ENCODE measurements around the gene CKS2.
"Not testable (repeated sequence)": the region's sequence is repeated elsewhere in the genome, so short reads cannot be mapped to it uniquely, and the experiment has no call there.

The CKS2 gene

DNA sequence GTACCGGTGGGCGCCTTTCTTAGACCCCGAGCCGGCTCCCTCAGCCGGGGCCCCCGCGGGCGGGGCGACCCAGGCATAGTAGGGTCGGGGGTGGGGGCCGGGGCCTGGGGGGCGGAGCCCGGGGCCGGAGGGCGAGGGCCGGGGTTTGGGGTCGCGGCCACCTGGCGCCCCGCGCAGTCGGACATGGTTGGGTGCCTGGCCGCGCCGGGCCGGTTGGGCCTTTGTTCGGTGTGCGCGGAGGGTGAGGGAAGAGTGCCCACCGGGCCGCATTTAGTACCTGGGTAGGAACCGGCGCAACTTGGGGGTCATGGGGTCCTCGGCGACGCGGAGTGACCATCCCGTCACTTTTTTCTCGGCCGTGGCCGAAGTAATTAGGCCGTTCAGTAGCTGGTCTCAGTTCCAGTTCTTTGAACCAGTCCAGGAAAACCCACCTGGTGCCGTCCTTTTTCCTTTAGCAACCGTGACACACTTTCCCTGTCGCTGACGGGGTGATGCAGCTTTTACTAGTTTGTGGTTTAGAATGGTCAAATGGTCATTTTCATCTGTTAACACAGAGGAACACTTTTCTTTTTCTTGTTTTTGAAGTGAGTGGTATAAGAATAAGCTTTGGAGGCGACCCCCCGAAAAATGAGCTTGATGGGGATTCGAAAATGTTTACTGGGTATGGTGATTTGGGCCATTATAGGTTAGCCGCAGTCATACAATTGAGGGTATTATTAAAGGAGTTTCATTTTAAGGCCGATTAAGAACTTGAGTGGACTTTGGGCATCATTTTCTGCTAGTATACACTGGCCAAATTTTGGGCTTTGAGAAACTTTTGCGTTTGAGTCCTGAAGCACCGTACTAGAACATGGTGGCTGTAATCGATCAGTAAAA is 589 bp downstream of the CKS2 start:
- DNase-seq = peak; percentile 15

DNA sequence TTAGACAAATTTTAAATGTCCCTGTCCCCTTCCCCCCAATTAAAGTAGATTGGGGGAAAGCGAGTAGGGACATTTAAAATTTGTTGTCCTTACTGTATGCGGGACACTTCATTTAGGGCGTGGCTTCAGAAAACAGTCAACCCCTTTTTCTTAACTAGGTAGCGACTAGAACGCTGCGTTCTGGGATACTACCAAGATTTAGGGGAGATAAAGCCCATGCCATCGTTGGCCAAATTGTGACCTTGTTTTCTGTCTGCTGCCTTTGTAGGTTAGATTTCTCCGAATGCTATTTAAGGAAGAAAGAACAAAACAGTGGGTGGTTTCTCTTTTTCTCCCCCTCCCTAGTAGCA is 1.2 kb downstream of the CKS2 start:
- no peak for DNase-seq

DNA sequence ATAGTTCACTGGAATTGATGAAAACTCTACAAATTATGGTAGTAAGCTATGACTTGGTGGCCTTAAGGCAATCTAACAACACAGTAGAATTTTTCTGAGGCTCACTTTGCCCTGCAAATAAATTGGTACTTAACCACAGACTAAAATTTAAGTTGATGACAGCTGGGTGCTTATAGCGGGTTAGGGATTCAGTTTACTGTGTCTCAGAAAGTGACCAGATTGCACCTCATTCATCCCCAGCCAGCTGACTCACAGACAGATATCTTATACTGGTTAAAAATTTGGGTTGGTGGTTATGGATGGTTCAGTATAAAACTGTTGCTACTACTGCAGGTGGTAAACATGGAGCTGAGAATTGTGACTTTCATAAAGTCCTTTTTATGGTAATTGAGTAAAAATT is 2.8 kb downstream of the CKS2 start:
- DNase-seq = no peak

DNA sequence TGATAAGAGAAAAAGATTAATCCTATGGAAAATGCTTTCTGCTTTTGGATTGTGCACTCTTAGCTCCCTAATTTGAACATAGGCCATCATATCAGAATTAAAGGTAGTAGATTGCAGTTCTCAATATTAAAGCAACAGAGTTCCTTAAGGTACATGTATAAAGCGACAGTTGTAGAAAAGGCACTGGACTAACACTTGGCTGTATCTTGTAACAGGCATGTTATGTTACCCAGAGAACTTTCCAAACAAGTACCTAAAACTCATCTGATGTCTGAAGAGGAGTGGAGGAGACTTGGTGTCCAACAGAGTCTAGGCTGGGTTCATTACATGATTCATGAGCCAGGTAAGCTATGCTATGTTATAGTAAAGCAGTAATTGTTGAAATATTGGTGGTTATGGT is 4.0 kb downstream of the CKS2 start:
- no peak for DNase-seq

DNA sequence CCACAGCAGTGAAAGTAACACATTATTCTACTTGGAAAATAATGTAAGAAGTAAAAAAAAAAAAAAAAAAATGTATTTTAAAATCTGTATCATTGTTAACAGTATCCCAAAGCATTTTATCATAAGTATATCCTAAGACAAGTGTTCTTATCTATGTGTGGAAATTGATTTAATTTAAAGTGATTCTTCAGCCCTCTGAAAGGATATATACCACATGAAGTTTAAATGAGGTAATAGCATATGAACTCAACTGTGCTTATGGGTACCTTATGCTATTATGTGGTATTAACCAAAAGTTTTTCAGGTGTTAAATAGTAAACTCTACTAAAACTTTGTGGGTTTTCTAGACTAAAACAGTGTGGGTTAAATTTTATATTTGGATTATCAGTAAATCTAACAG is 4.5 kb downstream of the CKS2 start:
- no peak for DNase-seq

DNA sequence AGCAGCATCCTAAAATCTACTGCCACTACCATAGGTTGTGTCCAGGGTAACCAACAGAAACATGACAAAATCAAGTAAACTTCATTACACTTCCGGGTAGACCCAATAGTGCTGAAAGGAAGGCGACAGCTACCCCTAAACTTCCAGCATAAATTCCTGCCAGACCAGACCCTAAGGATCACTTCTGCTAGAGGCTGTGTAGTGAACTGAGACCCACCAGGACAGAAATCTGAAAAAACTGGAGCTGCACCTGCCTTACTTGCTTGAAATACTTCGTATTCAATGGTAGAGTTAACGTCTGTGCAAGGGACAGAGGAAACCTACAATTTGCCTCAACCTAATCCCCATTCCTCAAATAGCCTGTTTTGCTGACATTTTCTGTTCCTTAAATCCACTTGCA is 6.3 kb downstream of the CKS2 start:
- DNase-seq = no peak

DNA sequence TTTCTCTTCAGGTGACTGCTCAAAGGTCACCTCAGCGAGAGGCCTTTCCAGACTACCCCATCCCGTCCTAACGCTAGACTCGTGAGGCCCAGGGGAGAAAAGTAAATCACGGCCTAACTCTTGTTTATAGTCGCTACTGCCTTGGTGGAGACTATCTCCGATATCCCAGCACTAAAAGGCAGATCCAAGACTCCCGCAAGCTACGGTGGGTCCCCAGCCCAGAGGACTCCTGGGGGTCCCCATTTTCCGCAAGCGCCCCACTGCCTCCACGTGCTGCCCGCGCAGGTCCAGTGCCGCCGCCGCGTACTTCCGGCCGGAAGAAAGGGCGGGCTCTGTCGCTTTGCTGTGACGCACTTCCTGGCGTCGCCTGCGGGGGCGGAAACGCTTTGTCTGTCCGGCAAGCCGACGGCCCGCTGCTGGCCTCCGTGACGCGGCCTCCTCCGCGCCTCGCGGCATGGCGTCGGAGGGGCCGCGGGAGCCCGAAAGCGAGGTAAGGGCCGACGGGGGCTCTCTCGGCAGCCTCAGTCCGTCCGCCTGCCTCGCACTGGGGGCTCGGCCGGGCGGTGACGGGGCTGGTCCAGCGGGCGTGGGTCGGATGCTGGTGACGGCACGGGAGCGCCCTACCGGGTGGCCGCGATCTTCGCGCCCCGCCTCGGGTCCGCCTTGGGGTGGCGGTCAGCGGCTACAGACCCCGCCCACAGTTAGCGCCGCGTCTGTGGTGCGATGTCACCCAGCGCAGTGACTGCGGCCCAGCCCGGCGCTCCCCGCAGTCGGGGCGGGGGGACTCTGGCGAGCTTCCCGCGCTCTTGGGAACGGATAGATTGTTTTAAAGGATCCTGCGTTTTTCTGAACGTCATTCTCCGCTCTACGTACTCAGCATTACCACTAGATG is 7.4 kb downstream of the CKS2 start, which contains the start of gene SECISBP2:
Gene SECISBP2, plus strand, starts transcription at position 378 of the 892 bp plus-strand sequence. Its CDS starts 77 bp downstream, at position 455.
- peak; percentile 94 for DNase-seq

DNA sequence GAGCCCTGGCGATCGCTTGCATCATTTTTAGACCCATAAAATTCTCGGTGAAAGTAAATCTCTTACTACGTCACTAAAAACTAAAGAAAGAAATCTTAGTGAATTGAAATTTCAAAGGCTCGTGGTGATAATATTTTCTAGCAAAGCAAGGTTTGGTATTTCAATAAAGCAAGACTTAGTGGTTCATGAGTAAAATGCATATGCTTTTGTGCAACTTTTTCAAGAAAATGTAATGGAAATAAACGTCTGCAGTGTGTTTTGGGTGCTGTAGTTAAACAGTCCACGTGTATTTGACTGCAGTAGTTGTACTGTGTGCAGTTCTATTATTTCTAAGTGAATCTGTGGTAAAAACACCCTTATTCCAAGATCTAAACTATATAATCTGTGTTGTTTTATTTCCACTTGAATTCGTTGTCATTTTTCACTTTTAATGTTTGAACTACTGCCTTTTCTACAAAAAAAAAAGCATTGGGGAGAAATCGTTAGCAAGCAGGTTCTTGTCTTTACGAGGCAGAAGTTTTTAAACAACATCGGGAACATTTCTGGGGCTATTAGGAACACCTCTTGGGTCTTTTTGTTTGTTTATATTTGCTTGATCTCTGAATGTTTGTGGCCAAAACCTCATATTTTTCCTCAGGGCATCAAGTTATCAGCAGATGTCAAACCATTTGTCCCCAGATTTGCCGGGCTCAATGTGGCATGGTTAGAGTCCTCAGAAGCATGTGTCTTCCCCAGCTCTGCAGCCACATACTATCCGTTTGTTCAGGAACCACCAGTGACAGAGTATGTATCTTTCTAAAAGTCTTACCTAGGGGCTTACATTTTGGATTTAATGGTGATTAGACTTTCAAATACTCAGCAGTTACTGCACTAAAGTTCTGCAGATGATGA is 8.3 kb downstream of the CKS2 start:
- DNase-seq = no peak

DNA sequence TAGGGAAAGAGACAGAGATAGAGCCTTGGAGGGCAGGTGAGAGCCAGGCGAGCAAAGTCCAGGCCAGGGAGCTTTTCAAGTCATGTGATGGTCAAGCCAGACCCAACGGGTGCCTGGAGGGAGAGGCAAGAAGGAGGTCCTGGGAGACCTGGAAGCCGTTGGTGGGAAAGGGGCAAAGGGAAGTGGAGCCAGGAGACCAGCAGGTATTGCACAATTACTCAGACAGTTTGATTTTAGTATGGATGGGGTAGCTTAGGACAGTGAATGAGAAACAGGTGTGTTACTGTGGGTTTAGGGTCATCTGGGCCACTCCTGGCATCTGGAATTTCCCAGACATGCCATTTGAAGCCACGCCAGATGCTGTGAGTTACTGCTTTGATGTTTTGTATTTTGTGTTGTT is 12.4 kb downstream of the CKS2 start:
- DNase-seq = no peak

DNA sequence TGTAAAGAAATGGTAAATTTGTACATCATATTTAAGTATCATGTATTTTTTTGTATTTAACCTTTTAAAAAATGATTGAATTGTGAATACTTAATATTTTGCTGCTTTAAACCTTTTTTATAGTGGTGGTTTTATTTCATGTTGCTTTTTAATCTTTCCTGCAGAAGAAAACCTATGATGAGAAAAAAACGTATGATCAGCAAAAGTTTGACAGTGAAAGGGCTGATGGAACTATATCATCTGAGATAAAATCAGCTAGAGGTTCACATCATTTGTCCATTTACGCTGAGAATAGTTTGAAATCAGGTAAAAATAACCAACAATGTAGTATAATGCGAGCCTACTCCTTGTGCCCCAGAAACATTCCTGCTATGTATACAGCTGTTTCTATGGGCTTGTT is 14.7 kb downstream of the CKS2 start:
- no peak for DNase-seq

DNA sequence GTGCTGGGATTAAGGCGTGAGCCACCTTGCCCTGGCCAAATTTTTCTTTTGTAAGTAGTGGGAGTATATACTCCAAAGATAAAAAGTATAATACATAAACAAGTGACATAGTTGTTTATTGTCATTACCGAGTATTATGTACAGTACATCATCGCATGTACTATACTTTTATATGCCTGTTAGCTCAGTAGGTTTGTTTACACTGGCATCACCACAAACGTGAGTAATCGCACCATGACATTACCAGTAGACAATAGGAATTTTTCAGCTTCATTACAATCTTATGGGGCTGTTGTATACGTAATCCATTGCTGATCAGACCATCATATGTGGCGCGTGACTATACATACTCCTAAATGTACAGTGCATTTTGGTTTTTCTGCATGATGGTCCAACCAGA is 17.1 kb downstream of the CKS2 start:
- DNase-seq = no peak

DNA sequence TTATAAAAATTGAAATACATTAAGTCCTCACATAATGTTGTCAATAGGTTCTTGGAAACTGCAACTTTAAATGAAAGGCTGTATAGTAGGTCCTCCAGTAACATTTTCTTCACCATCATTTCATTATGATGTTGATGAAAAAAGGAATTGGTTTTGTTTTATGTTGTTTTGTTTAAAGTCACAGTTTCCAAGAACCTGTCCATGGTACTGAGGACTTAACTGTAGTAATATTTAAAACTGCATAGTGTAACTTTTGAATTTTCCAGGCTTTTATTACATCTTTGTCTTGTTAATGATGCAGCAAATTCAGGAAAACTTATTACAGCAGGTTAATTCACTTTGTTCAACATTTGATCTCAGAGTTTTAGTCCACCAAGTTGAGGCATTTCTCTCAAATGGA is 18.9 kb downstream of the CKS2 start:
- no peak for DNase-seq

DNA sequence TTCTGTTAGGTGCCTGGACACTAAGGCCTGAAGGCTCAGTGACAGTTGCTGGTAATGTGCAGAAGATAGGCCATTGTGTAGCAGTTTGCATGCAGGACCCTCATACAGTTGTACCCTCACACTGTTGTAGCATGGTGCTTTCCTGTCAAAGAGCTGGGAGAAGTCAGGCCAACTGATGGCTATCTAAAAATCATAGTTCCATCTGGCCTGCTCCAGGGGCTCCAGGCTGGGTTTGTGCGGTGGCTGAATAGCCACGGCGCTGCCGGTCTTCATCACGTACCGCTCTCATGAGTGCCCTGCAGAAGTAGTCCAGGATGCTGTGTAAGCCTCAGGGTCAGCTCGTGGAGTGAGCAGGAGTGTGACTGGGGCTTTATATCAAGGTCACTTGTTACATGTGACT is 19.5 kb downstream of the CKS2 start:
- DNase-seq = no peak

DNA sequence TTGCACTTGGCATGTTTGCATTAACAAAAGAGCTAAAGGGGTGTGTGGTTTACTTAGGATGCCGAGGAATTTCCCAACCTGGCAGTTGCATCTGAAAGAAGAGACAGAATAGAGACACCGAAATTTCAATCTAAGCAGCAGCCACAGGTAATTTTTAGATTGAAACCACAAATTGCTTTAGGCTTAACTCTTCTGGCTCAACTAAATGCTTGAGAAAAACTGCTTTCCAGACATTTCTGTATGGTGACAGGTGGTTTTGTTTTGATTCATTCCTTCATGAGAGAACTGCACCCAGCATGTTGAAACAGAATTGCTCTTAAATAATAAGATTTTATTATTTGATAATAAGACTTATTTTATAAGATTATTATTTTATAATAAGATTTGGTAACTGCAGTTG is 28.8 kb downstream of the CKS2 start:
- no peak for DNase-seq

DNA sequence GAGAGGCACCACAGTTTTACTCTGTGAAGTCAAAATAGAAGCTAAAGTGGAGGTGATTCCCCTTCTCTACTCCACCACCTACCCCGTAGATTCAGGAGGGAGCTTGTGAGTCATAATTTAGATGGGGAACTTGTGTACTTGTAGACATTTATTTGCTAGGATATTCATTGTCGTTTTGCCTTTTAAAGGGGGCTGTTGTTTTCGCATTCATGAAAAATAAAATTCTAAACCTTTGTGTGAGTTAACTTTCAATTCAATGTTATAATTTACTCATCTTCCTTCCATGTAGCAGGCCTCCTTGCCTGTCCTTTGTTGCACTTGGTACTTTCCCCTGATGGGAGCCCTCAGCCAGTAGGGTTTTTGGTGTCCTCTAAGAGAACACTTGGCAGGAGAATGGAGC is 29.3 kb downstream of the CKS2 start:
- DNase-seq = no peak

DNA sequence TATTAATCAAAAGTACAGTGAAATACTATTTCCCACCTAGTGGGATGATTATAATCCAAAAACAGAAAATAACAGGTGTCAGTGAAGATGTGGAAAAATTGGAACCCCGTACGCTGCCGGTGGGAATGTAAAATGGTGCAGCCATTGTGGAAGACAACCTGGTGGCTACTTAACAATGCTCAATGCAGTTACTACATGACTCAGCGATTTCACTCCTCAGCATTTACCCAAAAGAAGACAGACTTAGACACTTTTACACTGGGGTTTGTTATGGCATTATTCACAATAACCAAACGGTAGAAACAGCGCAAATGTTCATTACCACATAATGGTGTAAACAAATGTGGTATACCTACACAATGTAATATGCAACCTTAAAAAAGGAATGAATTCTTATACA is 31.2 kb downstream of the CKS2 start:
- no peak for DNase-seq

DNA sequence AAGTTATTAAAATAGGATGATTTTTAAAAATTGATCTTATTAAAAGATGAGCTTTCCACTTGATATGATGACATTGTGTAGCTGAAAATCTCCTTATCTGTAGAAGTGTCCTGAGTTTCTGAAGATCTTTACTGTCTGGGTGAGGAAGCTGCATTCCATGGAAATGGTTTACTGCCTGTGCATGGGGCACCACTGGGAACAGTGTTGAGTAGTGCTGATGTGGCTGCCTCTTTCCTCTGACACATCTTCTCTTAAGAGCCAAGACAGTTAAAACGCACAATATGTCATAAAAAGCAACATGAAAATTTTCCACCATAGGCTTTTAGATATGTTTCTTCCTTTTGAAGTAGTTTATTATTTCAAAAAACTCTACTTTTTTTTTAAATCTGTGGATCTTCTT is 32.0 kb downstream of the CKS2 start:
- DNase-seq = no peak

DNA sequence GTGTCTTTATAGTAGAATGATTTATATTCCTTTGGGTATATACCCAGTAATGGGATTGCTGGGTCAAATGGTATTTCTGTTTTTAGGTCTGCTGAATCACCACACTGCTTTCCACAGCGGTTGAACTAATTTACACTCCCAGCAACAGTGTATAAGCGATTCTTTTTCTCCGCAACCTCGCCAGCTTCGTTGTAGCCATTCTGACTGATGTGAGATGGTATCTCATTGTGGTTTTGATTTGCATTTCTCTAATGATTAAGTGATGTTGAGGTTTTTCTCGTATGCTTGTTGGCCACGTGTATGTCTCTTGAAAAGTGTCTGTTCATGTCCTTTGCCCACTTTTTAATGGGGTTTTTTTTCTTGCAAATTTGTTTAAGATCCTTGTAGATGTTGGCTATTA is 32.8 kb downstream of the CKS2 start:
- not testable (repeated sequence) for DNase-seq

DNA sequence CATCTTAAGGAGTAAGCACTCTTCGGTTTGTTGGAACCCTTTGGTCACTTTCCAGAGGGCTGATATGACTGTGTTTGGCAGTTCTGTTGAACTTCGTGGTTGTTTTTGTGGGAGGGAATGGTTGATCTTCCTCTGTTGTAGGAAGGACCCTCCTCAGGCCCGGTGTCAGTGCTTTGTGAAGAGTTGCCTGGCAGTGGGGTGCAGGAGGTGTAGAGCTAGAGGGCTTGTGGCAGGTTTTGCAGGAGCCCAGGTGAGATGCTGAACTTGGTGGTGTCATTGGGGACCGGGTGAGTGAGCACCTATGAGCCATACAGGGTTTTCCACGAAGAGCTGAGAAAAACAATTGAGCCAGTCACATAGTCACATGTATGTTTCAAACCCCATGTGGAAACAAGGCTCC is 34.5 kb downstream of the CKS2 start:
- no peak for DNase-seq

DNA sequence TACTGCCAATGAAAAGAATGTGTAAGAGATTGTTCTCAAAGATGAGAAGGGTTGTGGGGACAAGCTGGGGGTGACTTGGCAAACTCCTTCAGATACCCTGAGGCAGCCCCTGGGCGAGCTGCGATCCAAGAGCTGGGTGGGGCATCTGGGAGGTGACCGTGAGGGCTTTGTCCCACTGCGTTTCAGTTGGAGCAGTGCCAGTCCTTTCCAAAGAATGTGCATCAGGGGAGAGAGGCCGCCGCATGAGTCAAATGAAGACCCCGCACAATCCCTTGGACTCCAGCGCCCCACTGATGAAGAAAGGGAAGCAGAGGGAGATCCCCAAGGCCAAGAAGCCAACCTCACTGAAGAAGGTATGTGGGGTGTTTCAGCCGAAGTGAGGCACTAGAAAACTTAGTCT is 35.7 kb downstream of the CKS2 start:
- no peak for DNase-seq

DNA sequence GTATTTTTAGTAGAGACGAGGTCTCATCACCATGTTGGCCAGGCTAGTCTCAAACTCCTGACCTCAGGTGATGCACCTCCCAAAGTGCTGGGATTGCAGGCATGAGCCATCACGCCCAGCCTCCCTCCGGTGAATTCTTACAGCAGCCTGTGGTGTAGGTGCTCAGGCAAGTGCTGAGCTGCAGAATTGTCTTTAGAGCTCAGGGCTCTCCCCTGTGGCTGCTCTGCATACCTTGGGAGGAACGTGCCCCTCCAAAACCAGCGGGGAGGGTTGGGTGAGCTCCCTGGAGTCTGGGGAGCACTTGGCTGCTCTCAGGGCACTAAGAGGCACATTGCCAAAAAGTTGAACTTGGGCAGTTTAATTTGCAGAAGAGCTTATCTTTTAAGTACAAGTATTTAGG is 36.7 kb downstream of the CKS2 start:
- DNase-seq = no peak

DNA sequence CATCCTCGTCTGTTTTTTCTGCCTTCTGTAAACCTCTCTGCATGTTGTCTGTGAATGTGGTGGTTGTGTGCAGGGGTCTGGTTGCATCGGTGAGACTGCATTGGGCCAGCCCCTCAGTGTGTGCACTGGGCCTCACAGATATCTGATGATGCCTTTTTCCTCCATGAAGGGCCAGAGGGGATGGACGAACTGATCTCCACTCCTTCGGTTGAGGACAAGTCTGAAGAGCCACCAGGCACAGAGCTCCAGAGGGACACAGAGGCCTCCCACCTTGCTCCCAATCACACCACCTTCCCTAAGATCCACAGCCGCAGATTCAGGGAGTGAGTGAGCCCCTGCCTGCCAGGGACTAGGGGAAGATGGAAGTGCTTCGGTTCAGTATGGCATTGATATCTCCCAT is 38.6 kb downstream of the CKS2 start:
- no peak for DNase-seq

DNA sequence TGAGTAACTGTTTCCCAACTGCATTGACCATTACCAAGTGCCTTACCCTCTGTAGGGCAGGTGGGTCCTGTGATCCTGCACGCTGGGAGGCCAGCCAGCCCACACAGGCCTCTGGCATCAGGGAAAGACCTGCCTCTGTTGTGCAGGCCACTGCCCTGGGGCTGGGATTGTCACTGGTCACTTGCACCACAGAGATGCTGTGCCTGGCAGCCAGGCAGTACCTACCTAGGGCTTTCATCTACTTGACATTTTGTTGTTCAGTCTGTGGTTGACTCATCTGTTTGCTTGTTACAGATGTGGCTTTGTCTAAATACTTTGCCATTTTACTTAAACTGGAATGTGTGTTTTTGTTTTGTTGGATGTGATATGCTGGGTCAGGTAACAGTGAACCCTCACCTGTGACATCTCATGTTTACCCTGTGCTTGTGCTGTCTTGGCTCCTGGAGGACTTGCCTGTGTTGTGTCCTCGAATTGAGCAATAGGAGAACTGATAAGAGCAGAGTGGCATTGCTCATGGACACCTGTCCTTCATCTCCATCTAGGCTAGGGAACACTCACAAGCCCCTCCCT is 40.1 kb downstream of the CKS2 start:
- DNase-seq = no peak
